Kidney capillary endothelial cell (primary cell): ENCODE data around the gene CHCHD6.

ENCODE experiments used
- DNase-seq: peaks from one replicate; pipeline ENCODE4 v3.0.0-alpha.2; 2018; ENCODE audit warnings: low spot score

CHCHD6 gene

DNA sequence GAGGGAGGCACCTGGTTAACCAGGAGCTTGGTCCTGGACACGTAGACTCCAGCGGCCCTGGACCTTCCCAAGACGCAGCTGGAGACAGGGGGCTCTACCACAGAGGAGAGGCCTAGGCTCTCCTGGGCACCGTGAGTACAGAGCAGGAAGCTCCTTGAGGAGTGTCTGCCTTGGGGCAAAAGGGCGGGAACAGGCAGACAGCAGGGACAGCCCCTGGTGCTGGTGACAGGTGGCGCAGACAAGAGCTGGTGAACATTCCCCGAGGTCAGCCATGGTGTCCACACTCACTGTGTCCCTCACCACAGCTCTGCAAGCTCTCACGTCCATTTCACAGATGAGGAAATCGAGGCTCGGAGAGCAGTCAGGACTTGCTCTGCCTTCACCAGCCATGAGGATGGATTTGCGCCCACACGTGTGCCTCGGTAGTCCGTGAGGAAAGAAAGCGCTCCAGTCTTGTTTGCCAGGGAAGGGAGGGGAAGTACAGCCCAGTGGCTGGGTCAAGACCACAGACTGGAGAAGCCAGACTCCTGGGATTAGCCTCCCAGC, 276.3 kb downstream of the CHCHD6 start:
- no peak for DNase-seq

DNA sequence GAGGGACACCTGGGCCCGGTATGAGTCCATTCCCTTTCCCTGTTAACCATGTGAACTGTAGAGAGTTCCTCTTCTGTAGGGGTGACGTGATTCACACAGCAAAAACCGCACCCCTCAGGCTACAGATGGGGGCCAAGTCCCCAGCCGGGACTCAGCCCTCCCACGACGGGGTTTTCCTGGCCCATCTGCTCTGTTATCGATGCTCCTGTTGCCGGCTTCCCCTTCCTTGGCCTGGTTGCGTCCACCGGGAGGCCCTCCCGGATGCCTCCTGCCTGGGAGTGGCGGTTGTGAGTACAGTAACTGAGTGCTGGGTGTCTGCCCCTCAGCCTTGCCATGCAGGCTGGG, 278.1 kb downstream of the CHCHD6 start:
- no peak for DNase-seq

DNA sequence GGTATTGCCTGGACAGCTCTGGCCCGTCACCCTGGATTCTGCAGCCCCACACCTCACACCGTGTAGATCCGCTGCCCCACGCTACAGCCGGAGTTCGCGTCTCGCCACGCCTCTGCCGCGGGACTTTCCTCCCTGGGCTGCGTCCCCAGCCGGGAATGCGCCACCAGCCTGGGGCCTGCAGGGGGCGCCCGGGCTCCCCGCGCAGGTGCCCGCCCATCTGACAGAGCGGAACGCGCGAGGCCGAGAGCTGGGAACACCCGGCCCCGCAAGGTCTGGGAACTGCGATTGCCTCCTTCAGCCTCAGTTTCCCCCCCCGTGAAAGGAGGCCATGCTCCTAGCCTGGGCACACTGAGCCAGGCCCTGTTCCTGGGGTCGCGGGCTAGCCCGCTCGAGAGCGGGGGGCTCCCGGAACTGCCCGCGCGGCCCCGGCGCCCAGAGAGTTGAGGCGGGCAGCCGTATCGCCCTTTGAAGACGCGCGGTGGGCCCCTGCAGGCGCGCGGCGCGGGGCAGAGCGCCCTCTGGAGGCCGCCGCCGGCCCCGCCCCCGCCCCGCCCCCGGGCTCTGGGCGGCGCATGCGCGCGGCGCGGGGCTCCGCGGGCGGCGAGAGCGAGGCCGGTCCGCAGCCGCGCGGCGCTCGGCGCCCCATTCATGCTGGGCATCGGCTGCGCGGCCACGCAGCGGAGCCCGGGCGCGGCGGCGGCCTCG, 278.6 kb downstream of the CHCHD6 start, which contains the start of gene PLXNA1:
Gene PLXNA1 (plus strand): TSS at position 645 of the 705 bp plus-strand sequence. CDS start 5,479 bp downstream, outside the sequence.
- peak; percentile 79 for DNase-seq

DNA sequence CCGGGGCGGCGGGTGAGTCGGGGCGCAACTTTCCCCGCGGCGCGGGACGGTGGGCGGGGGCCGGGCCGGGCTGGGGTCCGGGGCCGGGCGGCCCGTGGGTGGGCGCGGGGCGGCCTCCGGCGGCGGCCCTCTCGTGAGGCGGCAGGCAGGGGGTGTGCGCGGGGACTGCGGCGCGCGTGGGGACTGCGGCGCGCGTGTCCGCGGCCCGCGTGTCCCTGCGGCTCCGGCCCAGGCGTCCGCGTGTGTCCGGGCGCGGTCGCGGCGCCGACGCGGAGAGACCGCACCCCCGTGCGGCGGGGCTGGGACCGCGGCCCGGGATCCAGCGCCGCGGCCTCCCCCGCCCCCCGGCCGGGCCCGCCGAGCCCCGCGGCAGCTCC, 279.2 kb downstream of the CHCHD6 start:
- DNase-seq, result no peak

DNA sequence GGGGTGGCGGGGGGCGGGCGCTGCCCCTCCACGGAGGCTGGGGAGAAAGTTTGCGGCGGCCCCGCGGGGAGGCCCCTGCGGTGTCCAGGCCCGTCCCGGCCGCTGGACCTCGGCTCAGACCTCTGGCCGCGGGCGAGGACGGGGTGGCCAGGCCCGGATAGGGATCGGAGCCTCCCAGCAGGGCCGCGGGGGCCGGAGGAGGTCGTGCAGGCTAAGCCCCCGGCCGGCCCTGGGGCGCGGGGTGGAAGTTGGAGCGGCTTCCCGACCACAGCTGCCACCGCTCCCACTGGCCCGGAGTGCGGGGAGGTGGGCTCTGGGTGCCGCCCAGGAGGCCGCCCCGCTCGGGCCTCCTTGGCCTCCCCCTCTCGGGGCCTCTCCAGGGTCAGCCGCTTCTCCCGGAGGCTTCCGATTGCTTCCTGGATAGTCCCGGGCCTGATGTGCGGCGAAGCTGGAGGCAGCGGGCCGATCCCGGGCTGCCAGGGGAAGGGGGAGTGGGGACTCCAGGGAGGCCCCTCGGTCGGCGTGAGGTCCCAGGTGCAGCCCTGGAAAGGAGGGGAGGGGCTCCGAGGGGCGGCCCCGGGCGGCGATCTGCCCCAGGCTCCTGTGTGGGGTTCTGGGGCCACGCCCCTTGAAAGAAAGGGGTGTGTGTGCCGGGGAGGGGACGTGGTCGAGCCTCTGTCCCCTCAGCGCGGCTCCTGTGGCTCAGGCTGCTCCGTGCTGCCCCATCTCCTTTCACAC, 279.8 kb downstream of the CHCHD6 start:
- DNase-seq, result peak; percentile 20

DNA sequence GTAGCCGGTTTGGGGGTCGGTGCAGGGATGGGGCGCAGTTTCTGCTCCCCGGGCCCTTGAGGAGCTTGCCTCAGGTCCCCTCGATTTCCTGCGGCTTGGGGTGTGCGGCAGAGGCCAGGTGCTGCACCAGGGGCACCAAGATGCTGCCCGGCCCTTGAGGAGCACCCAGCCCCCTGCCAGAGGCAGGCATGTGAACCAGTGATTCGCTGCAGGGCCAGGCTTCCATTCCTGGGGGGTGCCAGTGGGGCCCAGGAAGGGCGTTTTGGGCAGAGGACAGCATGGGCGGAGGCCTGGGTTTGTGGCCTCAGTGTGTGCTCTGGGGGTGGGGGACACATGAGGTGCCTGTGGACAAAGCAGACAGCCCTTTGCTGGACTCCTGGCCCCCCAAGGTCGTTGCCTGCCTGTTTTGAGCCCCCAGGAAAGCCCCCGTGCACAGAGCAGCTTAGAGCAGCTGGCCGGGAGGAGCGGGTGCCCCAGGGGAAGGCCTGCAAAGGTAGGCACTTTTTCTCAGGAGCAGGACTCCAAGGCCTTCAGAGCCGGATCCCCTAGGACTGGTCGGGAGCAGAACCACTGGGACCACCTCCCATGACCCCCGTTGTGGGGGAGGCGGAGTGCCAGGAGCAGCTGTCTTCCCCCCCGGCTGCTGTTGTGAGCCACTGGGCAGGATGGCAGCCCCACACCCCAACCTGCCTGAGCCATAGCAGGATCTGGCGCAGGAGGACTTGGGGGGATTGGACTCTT, 280.5 kb downstream of the CHCHD6 start:
- no peak for DNase-seq

DNA sequence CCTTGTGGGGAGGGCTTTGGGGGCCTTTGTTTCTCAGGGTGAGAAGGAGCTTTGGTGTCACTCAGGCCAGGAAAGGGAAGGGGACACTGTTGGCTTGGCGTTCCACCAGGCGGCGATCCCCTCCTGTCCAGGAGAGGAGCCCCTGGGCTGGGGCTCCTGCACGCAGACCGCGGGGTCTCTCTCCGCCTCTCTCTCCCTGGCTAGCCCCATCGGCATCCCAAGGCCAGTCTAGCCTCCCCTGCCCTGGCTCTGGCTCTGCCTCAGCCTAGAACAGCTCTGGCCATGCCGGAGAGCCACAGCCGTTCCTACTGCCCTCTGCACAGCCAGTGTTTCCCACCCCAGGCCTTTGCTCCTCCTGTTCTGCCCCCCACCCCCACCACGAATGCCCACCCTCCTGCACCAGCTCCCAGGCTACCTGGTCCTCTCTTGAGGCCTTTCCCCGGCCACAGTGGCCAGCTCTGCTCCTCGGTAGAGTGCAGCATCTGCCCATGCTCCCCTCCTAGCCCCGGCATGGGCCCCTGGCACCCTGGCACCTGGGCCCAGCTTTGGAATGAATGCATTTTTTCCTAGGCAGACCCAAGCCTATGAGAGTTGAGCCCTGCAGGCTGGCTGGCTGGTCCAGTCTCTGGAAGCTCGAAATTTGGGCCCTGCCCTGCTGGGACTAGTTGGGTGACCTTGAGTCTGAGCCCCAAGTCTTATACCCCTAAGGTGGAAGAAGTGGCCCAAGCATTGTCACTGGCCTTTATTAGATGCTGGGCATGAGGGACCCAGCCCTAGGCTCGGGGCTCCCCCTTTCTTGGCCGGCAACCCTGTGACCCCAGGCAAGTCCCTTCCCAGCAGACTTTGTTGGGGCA, 281.3 kb downstream of the CHCHD6 start:
- no peak for DNase-seq

DNA sequence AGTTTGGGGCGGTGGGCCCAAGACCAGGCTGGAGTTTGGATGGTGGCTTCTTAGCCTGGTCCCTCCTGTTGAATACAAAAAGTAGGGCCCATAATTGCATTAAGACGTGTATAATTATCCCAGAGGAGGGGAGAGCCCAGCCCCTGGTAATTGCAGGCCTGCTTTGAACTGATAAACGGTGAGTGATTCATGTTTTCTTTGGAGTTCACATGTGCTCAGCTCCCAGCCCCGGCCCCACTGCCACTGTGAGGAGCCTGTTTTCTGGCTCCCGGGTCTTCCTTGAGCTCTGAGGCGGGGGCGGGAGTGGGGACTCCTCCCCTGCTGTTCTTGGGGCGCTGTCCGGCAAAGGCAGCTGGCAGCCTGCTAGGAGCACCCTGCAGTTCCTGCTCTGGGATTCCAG, 282.0 kb downstream of the CHCHD6 start:
- no peak for DNase-seq

DNA sequence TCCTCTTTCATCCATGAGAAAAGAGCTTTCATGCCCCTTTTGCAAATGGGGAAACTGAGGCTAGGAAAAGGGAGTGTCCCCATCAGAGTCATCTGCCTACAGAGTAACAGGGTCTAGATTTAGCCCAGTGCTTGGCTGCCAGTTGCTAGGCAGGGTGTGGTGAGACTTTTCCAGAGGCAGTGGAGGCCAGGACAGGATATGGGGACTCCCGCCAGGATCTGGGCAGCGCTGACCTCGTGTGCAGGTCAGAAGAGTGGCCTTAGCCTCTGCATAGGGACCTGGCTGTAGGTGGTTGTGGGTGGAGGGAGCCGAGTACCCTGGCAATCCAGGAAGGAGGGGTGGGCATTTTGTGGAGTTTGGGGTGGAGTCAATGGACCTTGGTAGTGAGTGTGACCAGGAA, 283.1 kb downstream of the CHCHD6 start:
- no peak for DNase-seq

DNA sequence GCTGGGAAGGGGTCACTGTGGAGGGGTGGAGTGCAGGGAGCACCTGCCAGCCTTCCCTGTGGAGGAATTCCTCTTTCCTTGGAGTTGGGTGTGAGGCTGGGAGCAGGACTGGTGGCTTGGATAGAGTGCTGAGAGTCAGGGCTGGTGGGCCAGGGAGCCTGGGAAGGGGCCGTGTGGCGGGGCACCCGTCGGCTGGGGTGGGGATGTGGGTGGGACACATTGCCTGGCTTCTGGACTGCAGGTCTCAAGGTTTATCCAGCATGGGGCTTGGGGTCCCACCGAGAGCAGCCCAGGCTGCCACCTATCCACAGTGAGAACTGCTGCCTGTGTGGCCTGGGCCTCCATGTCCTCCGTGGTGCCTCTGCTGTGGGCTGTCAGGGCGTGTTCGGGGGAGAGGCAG, 283.6 kb downstream of the CHCHD6 start:
- no peak for DNase-seq

DNA sequence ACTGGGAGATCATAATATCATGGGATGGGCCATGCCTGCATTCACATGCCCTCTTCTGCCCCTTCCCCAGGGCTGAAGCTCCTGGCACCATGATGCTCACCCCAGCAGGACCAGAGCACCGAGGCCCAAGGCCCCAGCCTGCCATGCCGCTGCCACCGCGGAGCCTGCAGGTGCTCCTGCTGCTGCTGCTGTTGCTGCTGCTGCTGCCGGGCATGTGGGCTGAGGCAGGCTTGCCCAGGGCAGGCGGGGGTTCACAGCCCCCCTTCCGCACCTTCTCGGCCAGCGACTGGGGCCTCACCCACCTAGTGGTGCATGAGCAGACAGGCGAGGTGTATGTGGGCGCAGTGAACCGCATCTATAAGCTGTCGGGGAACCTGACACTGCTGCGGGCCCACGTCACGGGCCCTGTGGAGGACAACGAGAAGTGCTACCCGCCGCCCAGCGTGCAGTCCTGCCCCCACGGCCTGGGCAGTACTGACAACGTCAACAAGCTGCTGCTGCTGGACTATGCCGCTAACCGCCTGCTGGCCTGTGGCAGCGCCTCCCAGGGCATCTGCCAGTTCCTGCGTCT, 284.5 kb downstream of the CHCHD6 start:
- DNase-seq, result no peak

DNA sequence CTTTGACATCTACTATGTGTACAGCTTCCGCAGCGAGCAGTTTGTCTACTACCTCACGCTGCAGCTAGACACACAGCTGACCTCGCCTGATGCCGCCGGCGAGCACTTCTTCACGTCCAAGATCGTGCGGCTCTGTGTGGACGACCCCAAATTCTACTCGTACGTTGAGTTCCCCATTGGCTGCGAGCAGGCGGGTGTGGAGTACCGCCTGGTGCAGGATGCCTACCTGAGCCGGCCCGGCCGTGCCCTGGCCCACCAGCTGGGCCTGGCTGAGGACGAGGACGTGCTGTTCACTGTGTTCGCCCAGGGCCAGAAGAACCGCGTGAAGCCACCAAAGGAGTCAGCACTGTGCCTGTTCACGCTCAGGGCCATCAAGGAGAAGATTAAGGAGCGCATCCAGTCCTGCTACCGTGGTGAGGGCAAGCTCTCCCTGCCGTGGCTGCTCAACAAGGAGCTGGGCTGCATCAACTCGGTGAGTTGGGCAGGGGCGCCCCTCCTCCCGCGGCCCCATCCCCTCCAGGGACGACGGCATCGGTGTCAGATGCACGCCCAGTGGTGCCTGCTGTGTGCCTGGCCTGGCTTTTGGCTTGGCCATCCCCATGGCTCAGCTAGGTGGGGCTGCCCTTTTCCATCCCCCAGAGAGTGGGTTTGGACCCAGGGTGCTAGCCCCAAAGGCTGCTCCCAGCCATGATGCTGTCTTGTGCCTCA, 285.4 kb downstream of the CHCHD6 start:
- no peak for DNase-seq

DNA sequence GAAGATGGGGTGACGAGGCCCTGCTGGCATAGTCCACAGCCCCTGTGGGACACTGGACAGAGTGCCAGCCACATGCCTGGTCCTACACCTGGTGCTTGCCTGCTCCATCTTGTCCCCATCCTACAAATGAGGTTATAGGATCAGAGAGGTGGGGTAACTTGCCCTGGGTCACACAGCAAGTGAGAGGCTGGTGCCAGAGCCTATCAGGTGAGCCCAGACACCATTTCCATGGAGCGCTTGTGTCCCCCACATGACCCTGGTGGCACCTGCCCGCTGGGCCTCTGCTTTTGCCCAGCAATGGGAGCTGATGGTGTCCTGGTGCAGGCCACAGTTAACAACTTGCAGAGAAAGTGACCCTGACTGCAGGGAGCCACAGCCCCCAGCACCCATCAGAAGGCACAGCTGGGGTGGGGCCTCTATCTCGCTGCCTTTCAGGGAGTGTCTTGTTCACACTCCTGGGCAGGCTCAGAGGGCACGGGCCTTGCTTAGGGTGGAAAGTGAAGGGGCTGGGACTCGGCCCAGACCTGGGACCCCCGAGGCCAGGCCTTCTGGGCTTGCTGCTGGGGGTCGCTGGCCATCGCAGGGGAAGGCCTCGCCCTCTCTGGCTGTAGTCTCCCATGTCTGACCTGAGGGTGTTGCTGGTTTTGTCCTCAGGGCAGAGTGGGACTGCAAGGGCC, 286.1 kb downstream of the CHCHD6 start:
- no peak for DNase-seq

DNA sequence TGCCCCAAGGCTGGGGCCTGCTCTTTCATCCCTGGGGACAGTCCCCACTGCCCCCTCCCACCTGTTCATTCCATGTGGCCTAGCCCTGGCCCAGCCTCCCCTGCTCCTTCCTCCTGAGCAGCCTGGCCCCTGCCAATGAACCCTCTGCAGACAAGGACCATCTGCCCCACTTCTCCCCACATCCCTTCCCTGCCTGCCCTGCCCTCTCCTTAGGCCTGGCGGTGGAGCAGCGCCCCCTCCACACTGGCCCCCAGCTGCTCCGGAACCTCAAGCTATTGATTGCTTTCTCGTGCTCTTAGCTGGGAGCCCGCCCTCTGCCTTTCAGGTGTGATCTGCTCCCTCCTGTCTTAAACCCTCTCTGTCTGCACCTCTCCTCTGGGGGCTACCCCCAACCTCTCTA, 286.9 kb downstream of the CHCHD6 start:
- DNase-seq, result no peak

DNA sequence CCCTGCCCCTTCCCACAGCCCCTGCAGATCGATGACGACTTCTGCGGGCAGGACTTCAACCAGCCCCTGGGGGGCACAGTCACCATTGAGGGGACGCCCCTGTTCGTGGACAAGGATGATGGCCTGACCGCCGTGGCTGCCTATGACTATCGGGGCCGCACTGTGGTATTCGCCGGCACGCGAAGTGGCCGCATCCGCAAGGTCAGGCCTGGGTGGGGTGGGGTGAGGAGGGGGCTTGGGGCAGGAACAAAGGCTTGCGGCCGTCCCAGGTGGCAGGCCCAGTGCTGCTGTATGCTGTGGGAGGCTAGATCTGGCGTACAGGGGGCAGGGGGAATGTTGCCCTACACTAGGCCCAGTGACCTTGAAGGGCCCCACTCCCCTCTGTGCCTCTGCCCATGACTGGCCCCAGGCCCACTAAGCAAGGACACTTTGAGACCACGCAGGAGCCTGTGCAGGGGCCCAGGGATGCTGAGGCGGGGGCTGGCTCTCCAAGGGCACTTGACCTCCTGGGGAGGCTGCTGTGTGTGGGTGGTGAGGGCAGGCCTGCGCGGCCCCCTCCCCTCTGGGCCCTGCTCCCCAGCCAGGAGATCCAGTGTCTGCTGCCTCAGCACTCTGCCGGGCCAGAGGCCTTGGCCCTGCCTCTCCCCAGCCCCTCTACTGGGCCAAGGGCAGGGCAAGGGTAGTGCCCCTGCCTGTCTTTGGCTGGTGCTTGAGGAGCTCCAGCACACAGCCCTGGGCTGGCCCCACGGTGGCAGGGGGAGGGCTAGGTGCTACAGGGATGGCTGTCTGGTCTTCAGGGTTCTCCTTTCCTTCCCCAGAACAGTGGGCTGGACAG, 287.5 kb downstream of the CHCHD6 start:
- no peak for DNase-seq

DNA sequence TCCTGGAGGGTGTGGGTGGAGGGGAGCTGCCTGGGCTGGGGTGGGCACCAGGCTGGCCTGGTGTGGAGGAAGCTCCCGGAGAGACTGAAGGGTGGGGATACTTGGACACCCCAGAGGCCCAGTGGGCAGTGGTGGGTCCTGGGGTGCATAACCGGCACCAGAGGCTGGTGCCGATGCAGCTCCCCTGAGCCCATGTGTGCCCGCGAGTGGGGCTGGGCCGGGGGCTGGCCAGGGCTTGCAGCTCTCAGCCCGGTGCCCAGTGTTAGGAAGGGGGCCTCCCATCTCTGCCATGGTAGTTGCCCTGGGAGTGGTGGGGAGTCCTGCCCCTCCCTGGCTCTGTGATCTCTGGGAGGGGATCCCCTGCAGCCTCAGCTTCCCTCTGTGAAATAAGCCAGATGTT, 288.2 kb downstream of the CHCHD6 start:
- DNase-seq, result no peak

DNA sequence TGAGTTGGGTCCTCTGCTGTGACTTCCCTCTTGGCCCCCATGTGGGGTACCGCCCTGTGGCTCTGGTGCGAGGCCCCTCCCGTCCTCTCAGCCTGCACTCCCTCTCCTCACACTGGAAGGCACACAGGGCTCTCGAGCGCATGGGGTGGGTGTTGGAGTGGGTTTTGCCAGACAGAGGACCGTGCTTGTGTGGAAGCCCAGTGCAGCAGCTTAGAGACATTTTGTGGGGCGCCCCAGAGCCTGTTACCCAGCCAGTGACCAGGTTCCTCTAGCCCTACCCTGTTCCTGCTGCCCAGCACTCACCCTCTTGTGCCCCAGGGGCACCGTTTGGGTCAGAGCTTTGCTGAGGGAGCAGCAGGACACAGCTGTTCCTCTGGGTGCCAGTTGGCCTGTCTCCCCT, 288.7 kb downstream of the CHCHD6 start:
- no peak for DNase-seq

DNA sequence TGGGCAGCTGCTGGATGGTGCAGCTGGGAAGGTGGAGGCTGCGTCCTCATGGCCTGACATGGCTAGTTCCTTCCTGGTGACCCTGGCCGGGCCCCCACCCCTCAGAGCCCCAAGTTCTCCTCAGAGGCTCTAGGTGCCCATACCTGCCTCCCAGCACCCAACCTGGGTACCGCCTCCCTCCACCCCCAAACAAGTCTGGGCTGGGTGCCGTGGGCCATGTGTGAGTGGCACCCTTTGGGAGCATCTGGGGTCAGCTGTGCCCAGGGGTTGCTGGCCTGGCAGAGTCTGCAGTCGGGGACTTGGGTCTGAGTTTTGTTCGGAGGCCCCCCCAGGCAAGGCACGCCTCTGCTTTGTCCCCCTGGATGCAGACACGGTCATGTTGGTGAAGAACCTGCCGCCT, 289.4 kb downstream of the CHCHD6 start:
- DNase-seq, result no peak

DNA sequence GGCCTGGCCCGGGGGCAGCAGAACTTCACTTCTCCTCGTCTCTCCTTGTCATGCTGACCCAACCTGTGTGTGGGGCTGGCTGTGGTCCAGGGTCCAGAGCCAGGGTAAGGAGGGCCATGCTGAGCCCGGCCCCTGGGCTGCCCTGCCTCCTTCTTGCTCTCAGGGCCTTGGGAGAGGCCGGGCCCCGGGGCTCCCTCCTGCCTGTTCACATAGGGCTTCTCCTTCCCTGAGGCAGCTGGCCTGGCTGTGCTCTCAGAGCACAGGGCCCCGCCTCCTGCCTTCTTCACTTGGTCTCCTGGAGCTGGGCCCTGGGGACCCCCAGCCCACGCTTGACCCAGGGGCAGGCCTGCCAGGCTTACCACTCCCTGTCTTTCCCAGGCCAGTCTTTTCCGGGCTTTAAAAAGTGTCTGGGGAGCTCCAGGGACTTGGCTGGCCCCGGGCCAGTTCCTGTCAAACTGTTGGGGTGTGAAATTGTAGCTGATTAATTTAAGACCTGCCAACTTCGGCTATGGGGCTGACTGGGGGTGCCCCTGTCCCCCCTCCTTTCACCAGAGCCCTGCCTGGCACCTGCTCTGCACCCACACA, 290.7 kb downstream of the CHCHD6 start:
- no peak for DNase-seq
